K562 (cell line): ENCODE measurements around the gene ASCC1. TPM values are rescaled to one million over a fixed set of nuclear protein-coding genes. Genes with fewer than 3 reads are reported as not detected.

ENCODE experiments used
- CBFA2T2 ChIP-seq: fragments of 450-650 bp; conservative IDR thresholded peaks from 2 replicates; pipeline ENCODE4 v1.6.1; 2017; ENCODE audit warnings: mild to moderate bottlenecking
- CBX2 ChIP-seq: fragments of 200-600 bp; sonication (generic); IDR thresholded peaks from one replicate; pipeline ENCODE4 v1.6.1; 2012; ENCODE audit warnings: mild to moderate bottlenecking, low read length, inconsistent platforms; ENCODE audit not compliant: insufficient read depth, poor library complexity, severe bottlenecking
- CC2D1A ChIP-seq: fragments of 450-650 bp; IDR thresholded peaks from 2 replicates; pipeline ENCODE4 v1.6.1; 2017; ENCODE audit warnings: mild to moderate bottlenecking
- CXXC5 ChIP-seq: fragments of 250-450 bp; sonication (Bioruptor Pico); IDR thresholded peaks from 2 replicates; pipeline ENCODE4 v1.8.0; 2022; ENCODE audit warnings: inconsistent platforms, mild to moderate bottlenecking, moderate library complexity
- KAT2B ChIP-seq: IDR thresholded peaks from one replicate; pipeline ENCODE4 v1.6.1; 2012; ENCODE audit warnings: low read depth, mild to moderate bottlenecking, control low read depth, inconsistent platforms, low read length, moderate library complexity
- L3MBTL2 ChIP-seq: fragments of 450-650 bp; IDR thresholded peaks from 2 replicates; pipeline ENCODE4 v1.6.1; 2016; ENCODE audit warnings: mild to moderate bottlenecking, moderate library complexity
- MAFK ChIP-seq: IDR thresholded peaks from 2 replicates; pipeline ENCODE4 v1.6.1; 2011; ENCODE audit warnings: low read length, improper control_type of control experiment
- MBD2 ChIP-seq: sonication (generic); IDR thresholded peaks from 2 replicates; pipeline ENCODE4 v1.6.1; 2016; ENCODE audit warnings: low read depth, borderline replicate concordance
- MTF1 ChIP-seq: fragments of 250-450 bp; sonication (Bioruptor Pico); IDR thresholded peaks from 2 replicates; pipeline ENCODE4 v1.9.0; 2021; ENCODE audit warnings: moderate library complexity, mild to moderate bottlenecking, inconsistent platforms, borderline replicate concordance
- NBN ChIP-seq: fragments of 450-650 bp; IDR thresholded peaks from 2 replicates; pipeline ENCODE4 v1.6.1; 2016; ENCODE audit warnings: low read depth, mild to moderate bottlenecking
- PHF21A ChIP-seq: fragments of 450-650 bp; IDR thresholded peaks from 2 replicates; pipeline ENCODE4 v1.6.1; 2017; ENCODE audit warnings: low read depth, borderline replicate concordance
- PURB ChIP-seq: sonication (generic); formaldehyde crosslinking; IDR thresholded peaks from 2 replicates; pipeline ENCODE4 v1.9.0; 2021; ENCODE audit warnings: low read depth, mild to moderate bottlenecking, missing genetic modification reagents
- RFX1 ChIP-seq: fragments of 450-650 bp; IDR thresholded peaks from 2 replicates; pipeline ENCODE4 v1.6.1; 2016; ENCODE audit warnings: mild to moderate bottlenecking, moderate library complexity
- STAG1 ChIP-seq: sonication (generic); formaldehyde crosslinking; IDR thresholded peaks from 2 replicates; pipeline ENCODE4 v1.5.0; 2020; ENCODE audit warnings: missing genetic modification reagents, borderline replicate concordance
- XRCC3 ChIP-seq: fragments of 450-650 bp; IDR thresholded peaks from 2 replicates; pipeline ENCODE4 v1.6.1; 2017; ENCODE audit warnings: mild to moderate bottlenecking, moderate library complexity
- ZC3H8 ChIP-seq: fragments of 450-650 bp; IDR thresholded peaks from 2 replicates; pipeline ENCODE4 v1.6.1; 2017
- ZNF668 ChIP-seq: fragments of 250-450 bp; sonication (Bioruptor Pico); IDR thresholded peaks from 2 replicates; pipeline ENCODE4 v1.8.0; 2022; ENCODE audit warnings: mild to moderate bottlenecking, inconsistent platforms
- polyA plus RNA-seq, 8 experiments: library from polyadenylated mRNA; depleted of rRNA in 4 of 8; stranded (reverse) in 5 of 8; unstranded in 3 of 8; fragments of >200 nt; fragmentation: Nextera tagmentation in 2 of 8; fragmentation: Illumina TruSeq in 1 of 8; extraction: Ambion mirVana in 2 of 8; extraction: Trizol in 1 of 8; gene quantifications; 2 replicates each; pipeline versions ENCODE4 v1.2.1 to v1.2.3, GENCODE V29; 2011 to 2014; ENCODE audit warnings: inconsistent platforms in 1 of 8, missing spikeins in 1 of 8
- total RNA-seq, 7 experiments: library from RNA; depleted of rRNA in 6 of 7; stranded (reverse); fragments of >200 nt in 6 of 7; fragmentation: Illumina TruSeq in 2 of 7; extraction: Trizol in 2 of 7; gene quantifications; 2 replicates each; pipeline versions ENCODE4 v1.2.1 to v1.2.3, GENCODE V29; 2011 to 2021; ENCODE audit warnings: low replicate concordance in 1 of 7
- TF ChIP-seq, protein P1 (sequence below): fragments of 200-800 bp; sonication (Bioruptor generic); IDR thresholded peaks from 2 replicates; pipeline ENCODE4 v1.6.1; 2017; ENCODE audit warnings: missing genetic modification characterization, missing compliant biosample characterization
- TF ChIP-seq, protein P2 (sequence below): fragments of 250-450 bp; sonication (Bioruptor Pico); IDR thresholded peaks from 2 replicates; pipeline ENCODE4 v1.8.0; 2022; ENCODE audit warnings: inconsistent platforms, mild to moderate bottlenecking, moderate library complexity, borderline replicate concordance
- TF ChIP-seq, protein P3 (sequence below): fragments of 450-650 bp; IDR thresholded peaks from 2 replicates; pipeline ENCODE4 v1.6.1; 2016; ENCODE audit warnings: antibody characterized with exemption
- TF ChIP-seq, protein P4 (sequence below): fragments of 450-650 bp; IDR thresholded peaks from one replicate; pipeline ENCODE4 v1.6.1; 2018; ENCODE audit warnings: mild to moderate bottlenecking, moderate library complexity; ENCODE audit not compliant: partially characterized antibody
- TF ChIP-seq, protein P5 (sequence below): fragments of 450-650 bp; IDR thresholded peaks from 2 replicates; pipeline ENCODE4 v1.6.1; 2017; ENCODE audit warnings: mild to moderate bottlenecking, moderate library complexity

Gene ASCC1
- total and polyA plus RNA-seq, 9 of the 15 experiments (the other 6 are each of a cell fraction or from before 2014, with no cell fraction given): 31.7 to 73.3 (median 52.8) TPM

DNA sequence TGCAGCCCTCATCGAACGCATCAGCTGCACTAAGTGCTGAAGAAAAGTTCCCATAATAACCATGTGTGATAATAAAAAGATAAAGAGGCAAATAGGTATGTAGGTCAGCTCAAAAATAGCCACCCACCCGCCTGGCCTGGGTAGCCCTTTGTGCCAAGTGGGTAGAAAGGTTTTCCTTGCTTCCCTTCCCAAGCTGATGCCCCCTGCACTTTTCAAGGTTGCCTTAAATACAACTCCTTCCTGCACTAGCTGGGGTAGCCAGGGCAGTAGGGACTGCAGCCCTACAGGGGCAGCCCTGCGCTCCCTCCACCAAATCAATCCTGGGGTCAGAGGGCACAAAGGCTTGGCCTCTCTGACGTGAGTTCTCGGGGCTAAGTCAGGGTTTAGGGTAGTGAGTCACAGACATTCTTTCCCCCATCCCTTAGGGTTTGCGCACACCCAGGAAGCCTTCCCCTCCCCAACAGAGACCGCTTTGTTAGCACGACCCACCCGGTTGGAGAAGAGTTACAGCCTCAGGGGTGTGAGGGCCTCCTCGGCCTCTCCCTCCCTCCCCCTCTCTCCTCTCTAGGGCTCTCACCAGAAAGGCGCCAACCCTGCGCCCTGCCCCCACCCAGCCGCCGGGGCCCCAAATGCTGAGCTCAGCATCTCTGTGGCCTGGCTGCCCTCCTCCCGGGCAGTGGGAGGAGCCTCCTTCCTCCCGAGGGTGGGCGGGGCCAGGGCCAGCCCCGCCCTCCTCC lies 44.3 kb upstream of the ASCC1 start (continued):
- TF ChIP-seq MBD2: peak; percentile 66; the same call in 1 of the 2 replicates
- TF ChIP-seq, protein P1, sequence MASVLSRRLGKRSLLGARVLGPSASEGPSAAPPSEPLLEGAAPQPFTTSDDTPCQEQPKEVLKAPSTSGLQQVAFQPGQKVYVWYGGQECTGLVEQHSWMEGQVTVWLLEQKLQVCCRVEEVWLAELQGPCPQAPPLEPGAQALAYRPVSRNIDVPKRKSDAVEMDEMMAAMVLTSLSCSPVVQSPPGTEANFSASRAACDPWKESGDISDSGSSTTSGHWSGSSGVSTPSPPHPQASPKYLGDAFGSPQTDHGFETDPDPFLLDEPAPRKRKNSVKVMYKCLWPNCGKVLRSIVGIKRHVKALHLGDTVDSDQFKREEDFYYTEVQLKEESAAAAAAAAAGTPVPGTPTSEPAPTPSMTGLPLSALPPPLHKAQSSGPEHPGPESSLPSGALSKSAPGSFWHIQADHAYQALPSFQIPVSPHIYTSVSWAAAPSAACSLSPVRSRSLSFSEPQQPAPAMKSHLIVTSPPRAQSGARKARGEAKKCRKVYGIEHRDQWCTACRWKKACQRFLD (CRISPR knock-in tag): peak; percentile 78; the same call in 1 of the 2 replicates
- no peak for TF ChIP-seq CBFA2T2
- TF ChIP-seq, protein P2, sequence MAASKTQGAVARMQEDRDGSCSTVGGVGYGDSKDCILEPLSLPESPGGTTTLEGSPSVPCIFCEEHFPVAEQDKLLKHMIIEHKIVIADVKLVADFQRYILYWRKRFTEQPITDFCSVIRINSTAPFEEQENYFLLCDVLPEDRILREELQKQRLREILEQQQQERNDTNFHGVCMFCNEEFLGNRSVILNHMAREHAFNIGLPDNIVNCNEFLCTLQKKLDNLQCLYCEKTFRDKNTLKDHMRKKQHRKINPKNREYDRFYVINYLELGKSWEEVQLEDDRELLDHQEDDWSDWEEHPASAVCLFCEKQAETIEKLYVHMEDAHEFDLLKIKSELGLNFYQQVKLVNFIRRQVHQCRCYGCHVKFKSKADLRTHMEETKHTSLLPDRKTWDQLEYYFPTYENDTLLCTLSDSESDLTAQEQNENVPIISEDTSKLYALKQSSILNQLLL: no peak
- TF ChIP-seq MAFK: peak; percentile 99
- TF ChIP-seq ZNF668 (CRISPR knock-in tag): peak; percentile 72
- TF ChIP-seq CXXC5: no peak; the same call in none of the 2 replicates
- no peak for TF ChIP-seq PURB
- no peak for TF ChIP-seq PHF21A
- TF ChIP-seq MTF1: peak; percentile 43; the same call in 1 of the 2 replicates
- TF ChIP-seq, protein P3, sequence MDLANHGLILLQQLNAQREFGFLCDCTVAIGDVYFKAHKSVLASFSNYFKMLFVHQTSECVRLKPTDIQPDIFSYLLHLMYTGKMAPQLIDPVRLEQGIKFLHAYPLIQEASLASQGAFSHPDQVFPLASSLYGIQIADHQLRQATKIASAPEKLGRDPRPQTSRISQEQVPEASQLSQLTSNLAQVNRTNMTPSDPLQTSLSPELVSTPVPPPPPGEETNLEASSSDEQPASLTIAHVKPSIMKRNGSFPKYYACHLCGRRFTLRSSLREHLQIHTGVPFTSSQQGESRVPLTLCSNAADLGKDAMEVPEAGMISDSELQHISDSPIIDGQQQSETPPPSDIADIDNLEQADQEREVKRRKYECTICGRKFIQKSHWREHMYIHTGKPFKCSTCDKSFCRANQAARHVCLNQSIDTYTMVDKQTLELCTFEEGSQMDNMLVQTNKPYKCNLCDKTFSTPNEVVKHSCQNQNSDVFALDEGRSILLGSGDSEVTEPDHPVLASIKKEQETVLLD: no peak; the same call in 1 of the 2 replicates
- no peak for TF ChIP-seq KAT2B
- no peak for TF ChIP-seq XRCC3
- no peak; the same call in 1 of the 2 replicates for TF ChIP-seq CC2D1A
- TF ChIP-seq STAG1 (CRISPR knock-in tag): no peak
- TF ChIP-seq ZC3H8: no peak
- peak; percentile 6; the same call in 1 of the 2 replicates for TF ChIP-seq L3MBTL2
- no peak; the same call in none of the 2 replicates for TF ChIP-seq NBN
- TF ChIP-seq, protein P4, sequence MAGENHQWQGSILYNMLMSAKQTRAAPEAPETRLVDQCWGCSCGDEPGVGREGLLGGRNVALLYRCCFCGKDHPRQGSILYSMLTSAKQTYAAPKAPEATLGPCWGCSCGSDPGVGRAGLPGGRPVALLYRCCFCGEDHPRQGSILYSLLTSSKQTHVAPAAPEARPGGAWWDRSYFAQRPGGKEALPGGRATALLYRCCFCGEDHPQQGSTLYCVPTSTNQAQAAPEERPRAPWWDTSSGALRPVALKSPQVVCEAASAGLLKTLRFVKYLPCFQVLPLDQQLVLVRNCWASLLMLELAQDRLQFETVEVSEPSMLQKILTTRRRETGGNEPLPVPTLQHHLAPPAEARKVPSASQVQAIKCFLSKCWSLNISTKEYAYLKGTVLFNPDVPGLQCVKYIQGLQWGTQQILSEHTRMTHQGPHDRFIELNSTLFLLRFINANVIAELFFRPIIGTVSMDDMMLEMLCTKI: no peak
- TF ChIP-seq RFX1: no peak
- TF ChIP-seq CBX2: no peak
- TF ChIP-seq, protein P5, sequence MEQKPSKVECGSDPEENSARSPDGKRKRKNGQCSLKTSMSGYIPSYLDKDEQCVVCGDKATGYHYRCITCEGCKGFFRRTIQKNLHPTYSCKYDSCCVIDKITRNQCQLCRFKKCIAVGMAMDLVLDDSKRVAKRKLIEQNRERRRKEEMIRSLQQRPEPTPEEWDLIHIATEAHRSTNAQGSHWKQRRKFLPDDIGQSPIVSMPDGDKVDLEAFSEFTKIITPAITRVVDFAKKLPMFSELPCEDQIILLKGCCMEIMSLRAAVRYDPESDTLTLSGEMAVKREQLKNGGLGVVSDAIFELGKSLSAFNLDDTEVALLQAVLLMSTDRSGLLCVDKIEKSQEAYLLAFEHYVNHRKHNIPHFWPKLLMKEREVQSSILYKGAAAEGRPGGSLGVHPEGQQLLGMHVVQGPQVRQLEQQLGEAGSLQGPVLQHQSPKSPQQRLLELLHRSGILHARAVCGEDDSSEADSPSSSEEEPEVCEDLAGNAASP: no peak
